Measurements from ENCODE around the gene SPPL2C.

The SPPL2C gene

GRCh38 chr17:45889579-45889978 lies 44.9 kb downstream of the SPPL2C start:
- H3K4me3 ChIP-seq (ENCODE audit: low read depth, low read length), result no peak overlapping the region
- no peaks in the 10 kb centered on the region for H3K9me3 ChIP-seq
- peak; percentile 56 for TF ChIP-seq CTCF (IDR thresholded peaks at IDR 0.05; ENCODE audit: low read depth, low read length)
- no peaks in the 10 kb centered on the region for H3K4me1 ChIP-seq
- no peaks in the 10 kb centered on the region for H3K27me3 ChIP-seq
- peak; percentile 35 for DNase-seq
- no peaks in the 10 kb centered on the region for H3K36me3 ChIP-seq

GRCh38 chr17:45893725-45894021 lies 49.0 kb downstream of the SPPL2C start:
- Histone ChIP-seq H3K4me1 (no peaks in the 10 kb centered on the region), H3K4me3 (ENCODE audit: low read depth, low read length) (peak overlapping the region; percentile 56), H3K36me3 (no peaks in the 10 kb centered on the region), H3K27me3 (peaks cover 4% of the 10 kb centered on the region), H3K9me3 (no peaks in the 10 kb centered on the region)
- DNase-seq, result no peak
- TF ChIP-seq CTCF (IDR thresholded peaks at IDR 0.05; ENCODE audit: low read depth, low read length), result no peak

- peak; percentile 94 for DNase-seq
- Histone ChIP-seq H3K36me3 (no peaks in the 10 kb centered on the region), H3K9me3 (no peaks in the 10 kb centered on the region), H3K27me3 (peaks cover 4% of the 10 kb centered on the region), H3K4me1 (no peaks in the 10 kb centered on the region), H3K4me3 (ENCODE audit: low read depth, low read length) (peak within 1 kb of the TSS; percentile 85)
- peak; percentile 67 for TF ChIP-seq CTCF (IDR thresholded peaks at IDR 0.05; ENCODE audit: low read depth, low read length)
Observed at GRCh38 chr17:45894022-45894784, 49.5 kb downstream of the SPPL2C start, which contains the start of gene MAPT. Gene MAPT (plus strand): TSS chr17:45894554. CDS start chr17:45962338, 67,784 bp downstream.

- H3K36me3 ChIP-seq, result no peaks in the 10 kb centered on the region
- peak; percentile 49 for DNase-seq
- H3K4me3 ChIP-seq (ENCODE audit: low read depth, low read length), result peak overlapping the region; percentile 85
- peaks cover 4% of the 10 kb centered on the region for H3K27me3 ChIP-seq
- TF ChIP-seq CTCF (IDR thresholded peaks at IDR 0.05; ENCODE audit: low read depth, low read length), result peak; percentile 12; the same call in 1 of the 2 replicates
- H3K9me3 ChIP-seq, result no peaks in the 10 kb centered on the region
- H3K4me1 ChIP-seq, result no peaks in the 10 kb centered on the region
Observed at GRCh38 chr17:45895304-45895968, 50.8 kb downstream of the SPPL2C start.

- peak overlapping the region; percentile 85 for H3K4me3 ChIP-seq (ENCODE audit: low read depth, low read length)
- no peaks in the 10 kb centered on the region for H3K9me3 ChIP-seq
- H3K4me1 ChIP-seq, result no peaks in the 10 kb centered on the region
- no peaks in the 10 kb centered on the region for H3K36me3 ChIP-seq
- peak; percentile 23 for DNase-seq
- TF ChIP-seq CTCF (IDR thresholded peaks at IDR 0.05; ENCODE audit: low read depth, low read length), result no peak
- peaks cover 4% of the 10 kb centered on the region for H3K27me3 ChIP-seq
Observed at GRCh38 chr17:45895969-45896785, 51.5 kb downstream of the SPPL2C start.

Measured in BE2C (cell line).